ENCODE results near the gene FNDC3B. TPM values are rescaled to one million over a fixed set of nuclear protein-coding genes. Genes with fewer than 3 reads are reported as not detected.

The FNDC3B gene
- total RNA-seq, 1 donor from 2014 or later = 290 TPM

DNA sequence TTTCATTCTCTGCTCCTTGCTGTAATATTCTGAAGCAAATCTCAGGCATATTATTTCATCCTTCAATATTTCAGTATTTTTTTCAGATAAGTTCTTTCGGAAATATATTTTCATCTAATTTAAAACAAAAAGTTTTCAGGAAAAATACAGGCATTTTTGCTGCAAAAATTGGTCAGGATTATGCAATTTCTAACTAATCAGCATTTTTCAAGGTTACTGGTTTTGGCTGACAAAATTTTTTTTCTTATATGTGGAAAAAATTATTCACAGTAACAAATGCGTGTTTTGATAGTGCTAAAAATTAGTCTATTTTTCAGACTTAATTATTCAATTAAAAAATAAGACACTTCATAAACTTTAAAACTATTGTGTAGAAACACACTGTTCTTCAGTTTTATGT lies 31.4 kb downstream of the FNDC3B start:
- Mint-ChIP-seq H3K4me3 (ENCODE audit: unreplicated experiment) (no peak overlapping the region), H3K27ac (ENCODE audit: unreplicated experiment) (peak overlapping the region; percentile 22), H3K27me3 (ENCODE audit: low read depth) (no peaks in the 10 kb centered on the region), H3K9me3 (ENCODE audit: low read depth) (no peaks in the 10 kb centered on the region), H3K36me3 (ENCODE audit: low read depth) (peaks cover 3% of the 10 kb centered on the region), H3K4me1 (ENCODE audit: low read depth) (peaks cover 85% of the 10 kb centered on the region)
- TF ChIP-seq, protein P1, sequence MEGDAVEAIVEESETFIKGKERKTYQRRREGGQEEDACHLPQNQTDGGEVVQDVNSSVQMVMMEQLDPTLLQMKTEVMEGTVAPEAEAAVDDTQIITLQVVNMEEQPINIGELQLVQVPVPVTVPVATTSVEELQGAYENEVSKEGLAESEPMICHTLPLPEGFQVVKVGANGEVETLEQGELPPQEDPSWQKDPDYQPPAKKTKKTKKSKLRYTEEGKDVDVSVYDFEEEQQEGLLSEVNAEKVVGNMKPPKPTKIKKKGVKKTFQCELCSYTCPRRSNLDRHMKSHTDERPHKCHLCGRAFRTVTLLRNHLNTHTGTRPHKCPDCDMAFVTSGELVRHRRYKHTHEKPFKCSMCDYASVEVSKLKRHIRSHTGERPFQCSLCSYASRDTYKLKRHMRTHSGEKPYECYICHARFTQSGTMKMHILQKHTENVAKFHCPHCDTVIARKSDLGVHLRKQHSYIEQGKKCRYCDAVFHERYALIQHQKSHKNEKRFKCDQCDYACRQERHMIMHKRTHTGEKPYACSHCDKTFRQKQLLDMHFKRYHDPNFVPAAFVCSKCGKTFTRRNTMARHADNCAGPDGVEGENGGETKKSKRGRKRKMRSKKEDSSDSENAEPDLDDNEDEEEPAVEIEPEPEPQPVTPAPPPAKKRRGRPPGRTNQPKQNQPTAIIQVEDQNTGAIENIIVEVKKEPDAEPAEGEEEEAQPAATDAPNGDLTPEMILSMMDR (IDR thresholded peaks at IDR 0.05) = no peak
- DNase-seq (ENCODE audit: low spot score) = no peak

DNA sequence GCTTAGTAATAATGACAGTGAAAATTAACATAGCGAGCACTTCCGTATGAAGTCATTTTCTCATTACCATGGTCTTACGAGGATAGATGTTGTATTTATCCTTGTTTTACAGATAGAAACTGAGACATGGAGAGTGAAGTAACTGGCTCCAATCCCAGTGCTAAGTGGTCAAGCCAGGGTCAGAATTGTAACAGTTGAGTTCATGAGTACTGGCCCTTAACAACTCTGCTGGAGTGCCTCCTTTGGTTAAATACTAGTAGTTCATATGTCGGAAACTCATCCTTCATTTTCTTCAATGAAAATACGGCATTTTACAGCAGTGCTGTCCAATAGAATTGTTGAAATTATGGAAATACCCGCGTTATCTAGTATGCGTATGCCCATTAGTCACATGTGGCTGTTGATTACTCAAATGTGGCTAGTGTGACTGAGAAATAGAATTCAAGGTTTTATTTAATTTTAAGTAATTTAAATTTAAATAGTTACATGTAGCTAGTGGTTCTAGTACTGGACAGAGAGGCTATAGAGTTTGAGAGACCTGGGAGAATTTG lies 32.5 kb downstream of the FNDC3B start:
- no peak for DNase-seq (ENCODE audit: low spot score)
- Mint-ChIP-seq H3K4me1 (ENCODE audit: low read depth) (peaks cover 84% of the 10 kb centered on the region), H3K4me3 (ENCODE audit: unreplicated experiment) (no peak overlapping the region), H3K27ac (ENCODE audit: unreplicated experiment) (no peak overlapping the region), H3K9me3 (ENCODE audit: low read depth) (no peaks in the 10 kb centered on the region), H3K36me3 (ENCODE audit: low read depth) (peaks cover 3% of the 10 kb centered on the region), H3K27me3 (ENCODE audit: low read depth) (no peaks in the 10 kb centered on the region)
- TF ChIP-seq, protein P1 (IDR thresholded peaks at IDR 0.05) = peak; percentile 17

DNA sequence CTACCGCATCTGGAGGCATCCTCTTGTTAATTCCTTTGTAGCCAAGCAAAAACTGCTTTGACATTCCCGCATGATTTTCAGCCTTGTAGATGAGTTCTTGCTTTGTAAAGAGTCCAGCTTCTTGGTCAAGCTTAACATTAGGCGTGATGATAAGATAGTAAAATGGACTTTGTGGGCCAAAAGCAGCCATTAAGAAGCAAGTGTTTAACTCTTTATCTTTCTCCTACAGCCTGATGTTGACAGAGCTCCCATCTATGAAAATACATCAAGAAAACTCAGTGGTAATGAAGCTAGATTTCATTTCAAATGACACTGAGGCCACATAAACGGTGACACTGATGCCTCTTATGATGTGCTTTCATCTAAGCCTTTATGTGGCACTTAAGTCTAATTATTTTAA lies 33.2 kb downstream of the FNDC3B start:
- TF ChIP-seq, protein P1 (IDR thresholded peaks at IDR 0.05) = no peak
- DNase-seq (ENCODE audit: low spot score) = no peak
- Mint-ChIP-seq H3K27ac (ENCODE audit: unreplicated experiment) (no peak overlapping the region), H3K9me3 (ENCODE audit: low read depth) (no peaks in the 10 kb centered on the region), H3K36me3 (ENCODE audit: low read depth) (peaks cover 3% of the 10 kb centered on the region), H3K27me3 (ENCODE audit: low read depth) (no peaks in the 10 kb centered on the region), H3K4me1 (ENCODE audit: low read depth) (peaks cover 84% of the 10 kb centered on the region), H3K4me3 (ENCODE audit: unreplicated experiment) (no peak overlapping the region)

DNA sequence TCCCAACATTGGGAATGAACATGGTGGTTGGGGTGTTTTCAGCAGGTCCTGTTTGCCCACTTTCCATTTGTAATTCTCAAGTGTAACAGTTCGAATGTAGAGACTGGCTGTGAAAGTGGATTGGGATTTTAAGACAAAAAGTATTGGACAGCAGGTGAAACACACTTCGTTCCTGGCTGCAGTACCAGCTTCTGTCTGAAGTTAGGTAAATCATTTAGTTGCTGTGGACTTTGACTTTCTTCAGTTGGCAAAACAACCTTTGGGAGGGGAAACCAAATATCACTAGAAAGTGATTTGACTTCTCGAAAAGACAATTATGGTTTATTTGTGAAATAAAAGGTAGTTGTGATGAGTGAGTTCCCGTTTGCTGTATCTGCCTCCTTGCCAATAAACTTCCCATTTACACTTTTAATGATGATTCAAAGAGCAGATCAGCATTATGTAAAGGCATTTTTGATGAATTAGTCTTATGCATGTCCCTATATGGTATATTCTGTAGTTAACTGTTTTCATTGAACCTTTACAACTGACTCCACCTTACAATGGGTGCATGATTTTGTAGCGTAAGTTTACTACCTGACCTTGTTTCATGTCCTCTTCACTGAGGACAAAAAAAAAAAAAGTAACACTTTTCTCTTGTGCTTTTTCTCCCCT lies 34.0 kb downstream of the FNDC3B start:
- H3K36me3 Mint-ChIP-seq (ENCODE audit: low read depth) = peaks cover 6% of the 10 kb centered on the region
- H3K27ac Mint-ChIP-seq (ENCODE audit: unreplicated experiment) = peak overlapping the region; percentile 77
- TF ChIP-seq, protein P1 (IDR thresholded peaks at IDR 0.05) = no peak
- no peak for DNase-seq (ENCODE audit: low spot score)
- H3K4me3 Mint-ChIP-seq (ENCODE audit: unreplicated experiment) = no peak overlapping the region
- no peaks in the 10 kb centered on the region for H3K27me3 Mint-ChIP-seq (ENCODE audit: low read depth)
- no peaks in the 10 kb centered on the region for H3K9me3 Mint-ChIP-seq (ENCODE audit: low read depth)
- peaks cover 83% of the 10 kb centered on the region for H3K4me1 Mint-ChIP-seq (ENCODE audit: low read depth)

DNA sequence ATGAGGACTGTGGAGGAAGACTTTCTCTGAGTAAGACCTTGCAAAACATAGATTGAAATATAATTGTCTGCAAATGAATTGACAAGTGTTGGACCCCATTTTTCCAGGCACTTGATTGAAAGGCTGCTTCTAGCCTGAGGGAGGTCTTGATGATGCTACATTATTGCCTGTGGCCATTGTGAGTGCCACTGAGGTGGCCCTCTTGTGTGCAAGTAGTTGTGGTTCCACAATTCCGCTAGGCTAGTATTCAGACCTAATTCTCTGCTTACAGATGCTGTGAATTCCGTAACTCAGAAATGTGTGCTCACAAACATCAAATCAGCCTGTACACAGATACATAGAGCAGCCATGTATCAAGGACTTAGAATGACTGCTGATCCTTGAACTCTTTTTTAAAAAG lies 34.7 kb downstream of the FNDC3B start:
- H3K4me3 Mint-ChIP-seq (ENCODE audit: unreplicated experiment) = no peak overlapping the region
- DNase-seq (ENCODE audit: low spot score) = no peak
- TF ChIP-seq, protein P1 (IDR thresholded peaks at IDR 0.05) = no peak
- H3K4me1 Mint-ChIP-seq (ENCODE audit: low read depth) = peaks cover 83% of the 10 kb centered on the region
- H3K9me3 Mint-ChIP-seq (ENCODE audit: low read depth) = no peaks in the 10 kb centered on the region
- no peaks in the 10 kb centered on the region for H3K27me3 Mint-ChIP-seq (ENCODE audit: low read depth)
- peaks cover 8% of the 10 kb centered on the region for H3K36me3 Mint-ChIP-seq (ENCODE audit: low read depth)
- H3K27ac Mint-ChIP-seq (ENCODE audit: unreplicated experiment) = peak overlapping the region; percentile 77

All from chondrocyte (in vitro differentiated cells).